Left renal pelvis (tissue), 4 donors: ENCODE results near the gene AR. TPM values are rescaled to one million over a fixed set of nuclear protein-coding genes. Genes with fewer than 3 reads are reported as not detected.

Experiments used
- DNase-seq, 4 donors: peaks; one replicate each; pipeline ENCODE4 v3.0.0-alpha.2; 2013; ENCODE audit warnings: low read depth in 4 of 4, low spot score in 3 of 4
- polyA plus RNA-seq, 4 donors: library from polyadenylated mRNA; unstranded; fragments of 120-200 nt; gene quantifications; one replicate each; pipeline ENCODE4 v1.2.1, GENCODE V29; 2013; ENCODE audit not compliant: insufficient read length in 4 of 4

The AR gene
- polyA plus RNA-seq, 4 donors = 3.3 to 4.3 (median 3.7) TPM

- no peak for DNase-seq
These were observed 179.9 kb downstream of the AR start for GRCh38 chrX:67723580-67724351.

- DNase-seq = no peak
These were observed 180.7 kb downstream of the AR start for GRCh38 chrX:67724359-67725110.

- DNase-seq = no peak
These were observed 181.7 kb downstream of the AR start for GRCh38 chrX:67725471-67725870.

GRCh38 chrX:67726018-67726417 is 182.2 kb downstream of the AR start:
- DNase-seq = no peak

GRCh38 chrX:67727576-67727975 is 183.8 kb downstream of the AR start:
- no peak for DNase-seq

DNA sequence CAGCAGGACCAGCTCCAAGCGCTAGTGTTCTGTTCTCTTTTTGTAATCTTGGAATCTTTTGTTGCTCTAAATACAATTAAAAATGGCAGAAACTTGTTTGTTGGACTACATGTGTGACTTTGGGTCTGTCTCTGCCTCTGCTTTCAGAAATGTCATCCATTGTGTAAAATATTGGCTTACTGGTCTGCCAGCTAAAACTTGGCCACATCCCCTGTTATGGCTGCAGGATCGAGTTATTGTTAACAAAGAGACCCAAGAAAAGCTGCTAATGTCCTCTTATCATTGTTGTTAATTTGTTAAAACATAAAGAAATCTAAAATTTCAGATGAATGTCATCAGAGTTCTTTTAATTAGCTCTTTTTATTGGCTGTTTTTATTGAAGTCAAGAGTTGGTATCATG is 186.5 kb downstream of the AR start:
- DNase-seq = no peak

DNA sequence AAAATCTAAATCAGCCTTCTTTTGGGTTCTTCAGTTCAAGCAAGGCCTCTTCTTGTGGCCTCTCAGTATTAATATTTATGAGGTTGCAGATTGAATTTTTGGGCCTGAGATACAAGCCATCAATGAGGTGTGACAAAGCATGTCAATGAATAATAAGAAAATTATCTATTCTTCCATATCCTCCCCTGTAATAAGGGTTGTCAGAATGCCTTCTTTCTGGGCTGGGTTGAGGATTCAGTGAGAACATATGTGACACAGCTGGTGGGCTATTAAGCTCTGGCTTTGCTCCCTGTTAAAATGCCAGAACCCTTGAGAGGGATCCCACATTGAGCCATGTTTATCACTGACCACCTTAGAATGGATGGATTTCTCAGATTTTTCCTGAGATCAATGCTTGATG is 187.2 kb downstream of the AR start:
- DNase-seq = no peak

- no peak for DNase-seq
These were observed 189.0 kb downstream of the AR start for GRCh38 chrX:67732864-67733263.

DNA sequence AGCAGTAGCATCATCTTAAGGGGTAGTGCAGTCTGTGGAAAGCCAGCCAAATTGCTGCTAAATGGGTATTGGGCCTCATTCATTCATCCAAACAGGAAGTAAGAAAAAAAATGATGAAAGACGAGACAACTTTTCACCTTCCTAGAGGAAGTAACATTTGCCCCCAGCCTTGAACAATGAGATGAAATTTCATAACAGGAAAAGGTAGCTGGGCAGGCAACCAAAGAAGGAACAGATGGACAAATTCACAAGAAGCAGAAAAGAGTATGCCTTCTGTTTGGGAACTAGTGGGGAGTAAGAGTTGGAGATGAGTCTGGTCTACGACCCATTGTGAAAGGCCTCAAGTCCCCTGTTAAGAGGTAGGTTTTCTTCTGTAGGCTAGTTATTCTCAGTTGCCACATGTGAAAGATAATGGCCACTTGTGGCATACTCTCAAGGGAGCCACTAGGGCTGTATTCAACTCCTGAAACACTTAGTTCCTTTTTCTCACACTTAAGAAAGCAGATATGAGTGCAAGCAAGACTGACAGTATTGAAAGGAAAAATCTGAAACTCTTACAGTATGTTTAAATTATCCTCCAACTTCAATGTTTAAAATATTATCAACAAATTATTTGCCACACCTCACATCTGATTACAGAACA is 190.4 kb downstream of the AR start:
- no peak for DNase-seq

GRCh38 chrX:67749536-67749935 is 205.7 kb downstream of the AR start:
- DNase-seq = no peak

GRCh38 chrX:67750694-67751093 is 206.9 kb downstream of the AR start:
- DNase-seq = no peak

DNA sequence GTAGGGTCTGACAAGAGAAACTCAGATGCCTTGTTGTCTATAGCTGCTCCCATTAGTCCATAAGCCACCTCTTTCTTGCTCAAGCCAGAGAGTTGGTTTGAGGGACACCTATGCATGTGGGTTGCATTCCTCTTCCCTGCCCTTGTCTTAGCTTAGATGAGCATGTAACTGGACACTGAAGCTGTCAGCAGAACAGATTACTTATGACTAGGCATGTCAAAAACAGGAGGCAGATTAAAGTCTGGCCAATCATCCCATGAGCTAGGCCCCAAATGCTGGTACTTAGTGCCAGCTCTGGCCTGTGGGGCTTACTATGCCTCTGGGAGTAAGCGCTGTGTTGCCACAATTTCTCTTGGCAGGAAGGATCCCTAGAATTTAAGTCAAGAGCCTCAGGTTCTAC is 215.2 kb downstream of the AR start:
- DNase-seq = no peak

GRCh38 chrX:67777148-67777547 is 233.3 kb downstream of the AR start:
- no peak for DNase-seq

DNA sequence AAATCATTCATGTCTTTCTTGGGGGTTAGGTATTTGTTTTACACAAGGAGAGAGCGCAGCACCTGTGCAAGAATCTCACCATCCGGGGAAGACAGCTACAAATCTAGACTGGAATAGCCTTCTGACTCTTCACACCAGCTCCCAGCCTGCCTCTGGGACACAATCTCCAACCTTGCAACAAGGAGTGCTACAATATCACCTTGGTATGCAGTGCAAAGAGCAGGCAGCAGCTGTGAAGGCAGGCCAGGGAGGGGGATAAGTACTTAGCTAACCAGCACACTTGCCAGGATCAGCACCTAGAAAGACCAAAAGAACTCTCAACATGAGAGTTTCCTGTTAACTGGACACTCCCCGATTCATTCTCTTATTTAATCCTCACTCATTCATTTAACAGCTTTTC is 235.3 kb downstream of the AR start:
- DNase-seq = no peak
